Loucy (cell line): ENCODE measurements around the gene ATP8A2.

Experiments
- CTCF ChIP-seq: fragments of 200-600 bp; sonication (generic); conservative IDR thresholded peaks from 2 replicates; pipeline ENCODE4 v1.5.1; 2014; ENCODE audit warnings: mild to moderate bottlenecking, antibody characterized with exemption, low read length
- EZH2phosphoT487 ChIP-seq: fragments of 200-600 bp; IDR thresholded peaks from 2 replicates; pipeline ENCODE4 v1.6.1; 2018; ENCODE audit warnings: antibody characterized with exemption, mild to moderate bottlenecking, moderate library complexity, borderline replicate concordance

- TF ChIP-seq CTCF (no peak), EZH2phosphoT487 (no peak)
These were observed 468.5 kb downstream of the ATP8A2 start for GRCh38 chr13:25840261-25840660.
